Right lobe of liver (tissue), 4 donors: ENCODE results near the gene ADGRE3.

Source experiments
- POLR2A ChIP-seq: fragments of 450-650 bp; IDR thresholded peaks from one replicate; pipeline ENCODE4 v1.6.1; 2017; ENCODE audit warnings: antibody characterized with exemption, mild to moderate bottlenecking
- TF ChIP-seq, protein P1 (sequence below), 4 donors: fragments of 200-600 bp in 3 of 4; fragments of 450-650 bp in 1 of 4; IDR thresholded peaks; one replicate each; pipeline versions ENCODE4 v1.5.1 to v1.8.0; 2016 to 2022; ENCODE audit warnings: antibody characterized with exemption in 4 of 4, mild to moderate bottlenecking in 2 of 4
- donor health status: DM: no; HTN: no; CAD: no.
- donor health status: DM: no; HTN: no; CAD: no.
- donor health status: DM: no; HTN: yes; CAD: no.

DNA sequence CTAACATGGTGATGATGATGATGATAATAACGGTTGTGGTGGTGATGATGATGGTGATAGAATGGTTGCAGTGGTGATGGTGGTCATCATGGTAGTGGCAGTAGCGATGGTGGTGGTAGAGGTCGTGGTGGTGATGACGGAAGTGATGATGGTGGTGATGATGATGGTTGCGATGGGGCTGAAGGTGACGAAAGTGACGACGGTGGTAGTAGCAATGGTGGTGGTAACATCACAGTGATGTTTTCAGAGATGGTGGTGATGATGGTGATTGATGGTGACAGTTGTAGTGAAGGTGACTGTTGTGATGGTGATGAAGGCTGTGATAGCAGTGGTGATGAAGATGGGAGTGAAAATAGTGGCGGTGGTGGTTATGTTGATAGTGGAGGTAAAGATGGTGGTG, 3.6 kb upstream of the ADGRE3 start:
- TF ChIP-seq, protein P1, sequence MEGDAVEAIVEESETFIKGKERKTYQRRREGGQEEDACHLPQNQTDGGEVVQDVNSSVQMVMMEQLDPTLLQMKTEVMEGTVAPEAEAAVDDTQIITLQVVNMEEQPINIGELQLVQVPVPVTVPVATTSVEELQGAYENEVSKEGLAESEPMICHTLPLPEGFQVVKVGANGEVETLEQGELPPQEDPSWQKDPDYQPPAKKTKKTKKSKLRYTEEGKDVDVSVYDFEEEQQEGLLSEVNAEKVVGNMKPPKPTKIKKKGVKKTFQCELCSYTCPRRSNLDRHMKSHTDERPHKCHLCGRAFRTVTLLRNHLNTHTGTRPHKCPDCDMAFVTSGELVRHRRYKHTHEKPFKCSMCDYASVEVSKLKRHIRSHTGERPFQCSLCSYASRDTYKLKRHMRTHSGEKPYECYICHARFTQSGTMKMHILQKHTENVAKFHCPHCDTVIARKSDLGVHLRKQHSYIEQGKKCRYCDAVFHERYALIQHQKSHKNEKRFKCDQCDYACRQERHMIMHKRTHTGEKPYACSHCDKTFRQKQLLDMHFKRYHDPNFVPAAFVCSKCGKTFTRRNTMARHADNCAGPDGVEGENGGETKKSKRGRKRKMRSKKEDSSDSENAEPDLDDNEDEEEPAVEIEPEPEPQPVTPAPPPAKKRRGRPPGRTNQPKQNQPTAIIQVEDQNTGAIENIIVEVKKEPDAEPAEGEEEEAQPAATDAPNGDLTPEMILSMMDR (IDR thresholded peaks at IDR 0.05) = no peak
- no peak for TF ChIP-seq POLR2A
